ENCODE results near the gene GLI1. TPM values are rescaled to one million over a fixed set of nuclear protein-coding genes. Genes with fewer than 3 reads are reported as not detected.
A peak's percentile ranks its signal among the peaks of the same experiment; 100 is the strongest.

The GLI1 gene
- total and polyA plus RNA-seq, 11 donors = 0.08 to 2.6 (median 0.83) TPM

- H3K27me3 ChIP-seq = peaks cover 0 to 9% (median 0%) of the 10 kb centered on the region in 9 donors
- intact Hi-C loops (cut with DNase I) = loop anchor here in 3 of 10 donors (5.0 to 10.0 kb wide), 3 partner anchors 166 to 246 kb away; partner anchors contain the start of gene NXPH4 (in 1 of the 3)
- WGBS, 4 donors = 30 to 37% (median 32%) methylated on average over 3 of the region's 3 CpGs
- H3K4me1 ChIP-seq = peaks cover 0 to 54% (median 28%) of the 10 kb centered on the region in 12 donors
- no peaks in the 10 kb centered on the region for H3K36me3 ChIP-seq
- TF ChIP-seq POLR2A (IDR thresholded peaks at IDR 0.05) (no peak), CTCF (IDR thresholded peaks at IDR 0.05) (no peak)
- ATAC-seq (no peak), DNase-seq (no peak)
- peak overlapping the region in 11 of 12 donors; percentile 53 to 82 (median 69) for H3K4me3 ChIP-seq
- peak overlapping the region in 11 of 12 donors; percentile 50 to 87 (median 80) for H3K27ac ChIP-seq
- no peaks in the 10 kb centered on the region for H3K9me3 ChIP-seq
Measured at GRCh38 chr12:57458665-57459054, 925 bp upstream of the GLI1 start.

- peak overlapping the region; percentile 35 to 82 (median 68) for H3K4me3 ChIP-seq
- peaks cover 0 to 9% (median 0%) of the 10 kb centered on the region in 9 donors for H3K27me3 ChIP-seq
- DNase-seq (peak; percentile 93 to 95 (median 94)), ATAC-seq (peak; percentile 73 to 83 (median 76))
- H3K9me3 ChIP-seq = no peaks in the 10 kb centered on the region
- H3K4me1 ChIP-seq = peaks cover 0 to 54% (median 28%) of the 10 kb centered on the region in 12 donors
- TF ChIP-seq CTCF (IDR thresholded peaks at IDR 0.05) = peak; percentile 89 to 98 (median 94)
- peak in 1 of 2 donors; percentile 38 for TF ChIP-seq POLR2A (IDR thresholded peaks at IDR 0.05)
- H3K27ac ChIP-seq = peak overlapping the region in 11 of 12 donors; percentile 50 to 87 (median 80)
- intact Hi-C loops (cut with DNase I) = loop anchor here in 3 of 10 donors (5.0 to 10.0 kb wide), 3 partner anchors 166 to 247 kb away; partner anchors contain the start of gene NXPH4 (in 1 of the 3)
- 0 to 1% (median 0%) methylated on average over 20 to 24 of the region's 24 CpGs for WGBS, 4 donors
- no peaks in the 10 kb centered on the region for H3K36me3 ChIP-seq
Measured at GRCh38 chr12:57459055-57459749, 383 bp upstream of the GLI1 start.

- peak overlapping the region in 4 of 12 donors; percentile 43 to 86 (median 75) for H3K27ac ChIP-seq
- peaks cover 0 to 53% (median 28%) of the 10 kb centered on the region in 12 donors for H3K4me1 ChIP-seq
- peaks cover 0 to 9% (median 0%) of the 10 kb centered on the region in 9 donors for H3K27me3 ChIP-seq
- TF ChIP-seq POLR2A (IDR thresholded peaks at IDR 0.05) (no peak), CTCF (IDR thresholded peaks at IDR 0.05) (no peak)
- no peaks in the 10 kb centered on the region for H3K9me3 ChIP-seq
- H3K4me3 ChIP-seq = peak overlapping the region in 10 of 12 donors; percentile 53 to 82 (median 70)
- intact Hi-C loops (cut with DNase I) = loop anchor here in 2 of 10 donors (10.0 kb wide), 1 partner anchor 164 kb away; no protein-coding TSS in a partner anchor
- ATAC-seq = no peak
- WGBS, 4 donors = 3 to 8% (median 5%) methylated on average over 6 of the region's 6 CpGs
- no peaks in the 10 kb centered on the region for H3K36me3 ChIP-seq
- no peak for DNase-seq
Measured at GRCh38 chr12:57460468-57460784, 841 bp downstream of the GLI1 start.

GRCh38 chr12:57460841-57461275, 1.3 kb downstream of the GLI1 start:
- DNase-seq = peak in 2 of 5 donors; percentile 37 to 51
- Histone ChIP-seq H3K4me3 (peak overlapping the region in 11 of 12 donors; percentile 53 to 82 (median 69)), H3K27me3 (peaks cover 0 to 9% (median 0%) of the 10 kb centered on the region in 9 donors), H3K27ac (peak overlapping the region in 6 of 12 donors; percentile 19 to 86 (median 74)), H3K4me1 (peaks cover 0 to 49% (median 26%) of the 10 kb centered on the region in 12 donors), H3K36me3 (no peaks in the 10 kb centered on the region), H3K9me3 (no peaks in the 10 kb centered on the region)
- WGBS, 4 donors = 1 to 5% (median 3%) methylated on average over 16 to 19 of the region's 19 CpGs
- intact Hi-C loops (cut with DNase I) = loop anchor here in 2 of 10 donors (10.0 kb wide), 1 partner anchor 164 kb away; no protein-coding TSS in a partner anchor
- ATAC-seq = no peak
- TF ChIP-seq POLR2A (IDR thresholded peaks at IDR 0.05) (no peak), CTCF (IDR thresholded peaks at IDR 0.05) (no peak)
